Myocyte (in vitro differentiated cells): Measurements from ENCODE around the gene ABCA4. TPM values are rescaled to one million over a fixed set of nuclear protein-coding genes. Genes with fewer than 3 reads are reported as not detected.

Experiments
- DNase-seq: peaks from one replicate; pipeline ENCODE4 v3.0.0-alpha.2; 2012; ENCODE audit warnings: low read depth
- total RNA-seq: library from RNA; depleted of rRNA; stranded (reverse); fragments of >200 nt; gene quantifications from 2 replicates; pipeline ENCODE4 v1.2.3, GENCODE V29; 2014

ABCA4 gene
- total RNA-seq, 1 donor from 2014 or later, result 0.08 TPM

DNA sequence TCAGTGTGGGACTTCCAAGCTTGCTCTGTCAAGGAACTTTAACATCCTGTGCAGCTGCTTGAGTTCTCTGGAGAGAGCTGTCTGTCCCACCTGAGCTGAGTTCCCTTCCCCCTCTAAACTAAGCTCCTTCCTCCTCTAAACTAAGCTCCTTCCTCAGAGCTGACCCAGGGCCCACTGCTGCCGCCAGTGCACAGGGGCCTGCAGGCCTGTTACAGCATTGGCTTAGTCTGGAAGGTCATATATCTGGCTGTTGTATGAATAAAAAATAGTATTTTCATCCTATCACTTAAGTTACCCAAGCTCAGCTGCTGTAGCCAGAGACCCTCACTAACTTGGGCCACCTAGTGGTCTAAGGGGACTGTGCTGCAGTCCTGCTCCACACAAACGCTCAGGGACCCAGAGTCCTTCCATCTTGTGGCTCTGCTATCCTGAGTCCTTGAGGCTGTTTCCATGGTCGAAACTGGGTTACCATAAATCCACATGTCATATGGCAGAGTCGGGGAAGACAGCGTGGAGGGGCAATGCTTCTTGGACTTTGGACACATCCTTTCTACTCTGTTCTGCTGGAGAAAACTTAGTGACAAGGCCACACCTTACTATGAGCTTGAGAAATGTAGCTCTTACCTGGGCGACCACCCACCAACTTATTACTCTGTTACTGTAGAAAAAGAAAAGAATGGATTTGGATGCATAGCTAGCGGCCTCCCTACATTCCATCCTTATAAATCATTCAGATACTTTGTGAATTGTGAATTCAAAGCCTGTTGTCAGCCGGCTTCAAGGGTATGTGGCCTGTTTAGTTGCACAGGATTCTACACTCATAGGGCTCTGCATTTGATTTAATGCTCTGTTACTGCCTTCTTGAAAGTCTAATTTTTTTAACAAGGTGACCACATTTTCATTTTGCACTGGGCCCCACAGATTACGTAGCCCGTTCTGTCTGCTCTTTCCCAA lies 140.4 kb downstream of the ABCA4 start:
- DNase-seq, result peak; percentile 34

GRCh38 chr1:93979718-93980319 lies 141.1 kb downstream of the ABCA4 start:
- peak; percentile 89 for DNase-seq

- DNase-seq, result no peak
Measured at GRCh38 chr1:93979040-93979717, 141.8 kb downstream of the ABCA4 start.

DNA sequence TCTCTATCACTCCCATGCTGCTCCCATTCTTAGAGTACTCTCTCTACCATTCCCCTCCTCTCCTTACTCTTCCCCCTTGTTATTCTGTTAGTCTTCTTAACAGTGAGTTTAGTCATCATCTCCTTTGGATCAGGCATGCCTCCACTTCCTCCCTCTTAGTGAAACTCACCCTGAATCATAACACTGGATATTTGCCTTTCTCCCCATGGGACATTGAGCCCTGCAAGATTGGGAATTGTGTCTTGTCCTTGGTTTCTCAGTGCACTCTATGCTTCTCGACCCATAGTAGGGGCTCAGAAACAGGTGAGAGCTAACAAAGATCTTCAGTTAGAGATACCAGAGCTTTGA lies 143.4 kb downstream of the ABCA4 start:
- DNase-seq, result no peak

DNA sequence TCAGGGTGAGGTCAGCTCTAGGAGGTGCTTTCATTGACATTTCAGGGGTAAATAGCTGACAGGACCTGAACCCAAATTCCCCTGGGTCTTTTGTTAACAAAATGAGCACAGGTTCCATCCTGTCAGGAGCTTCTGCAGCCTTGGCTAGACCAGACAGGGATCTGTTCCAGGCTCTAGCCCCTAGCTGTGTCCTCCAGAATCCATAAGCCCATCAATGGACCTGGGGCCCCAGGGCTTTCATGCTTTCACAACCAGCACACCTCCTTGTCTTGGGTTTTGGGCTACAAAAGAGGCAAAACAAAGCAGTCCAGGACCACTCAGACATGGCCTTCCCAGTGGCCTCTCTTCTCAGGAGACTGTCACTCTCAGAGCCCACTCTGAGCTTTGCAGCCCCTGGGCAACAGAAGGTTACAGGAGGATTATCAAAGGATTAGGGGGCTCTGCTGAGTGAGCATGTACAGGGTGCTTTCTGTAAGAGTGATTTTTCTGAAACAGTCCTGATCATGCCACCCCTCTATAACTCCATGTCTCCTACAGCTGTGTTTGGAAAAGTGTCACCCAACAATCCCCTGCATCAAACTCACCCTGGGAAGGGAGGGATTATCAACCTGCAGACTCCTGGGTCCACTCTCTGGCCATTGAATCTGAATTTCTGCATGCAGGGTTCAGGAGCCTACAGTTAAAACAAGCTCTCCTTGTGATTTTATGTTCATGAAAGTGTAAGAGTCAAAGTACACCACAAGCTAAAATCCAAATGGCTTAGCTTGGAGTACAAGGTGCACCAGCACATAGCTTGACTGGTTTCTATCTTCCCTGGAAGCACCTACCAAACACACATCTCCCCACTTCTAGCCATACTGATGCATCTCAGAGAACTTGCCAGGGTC lies 144.0 kb downstream of the ABCA4 start:
- DNase-seq, result no peak

- DNase-seq, result peak; percentile 59
Measured at GRCh38 chr1:93976291-93976690, 144.7 kb downstream of the ABCA4 start.

- DNase-seq, result peak; percentile 33
Measured at GRCh38 chr1:93972341-93972740, 148.6 kb downstream of the ABCA4 start.

DNA sequence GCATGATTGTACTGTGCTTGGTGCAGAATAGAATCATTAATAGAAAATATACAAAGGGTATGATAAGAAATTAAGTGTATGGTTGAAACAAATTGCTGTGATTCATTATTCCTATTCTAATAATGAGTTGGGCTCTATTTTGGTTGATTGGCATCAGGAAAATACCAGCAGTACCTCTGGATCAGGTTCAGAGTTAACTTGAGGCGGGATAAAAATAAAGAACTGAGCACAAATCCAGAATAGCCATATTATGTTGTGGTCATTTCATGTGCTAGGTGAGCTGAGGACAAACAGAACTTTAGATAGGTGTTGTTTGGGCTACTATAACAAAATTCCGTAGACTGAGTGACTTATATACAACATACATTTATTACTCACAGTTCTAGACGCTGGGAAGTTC lies 151.1 kb downstream of the ABCA4 start:
- peak; percentile 44 for DNase-seq

GRCh38 chr1:93969371-93969770 lies 151.6 kb downstream of the ABCA4 start:
- DNase-seq, result no peak

GRCh38 chr1:93967306-93967705 lies 153.6 kb downstream of the ABCA4 start:
- peak; percentile 50 for DNase-seq

- no peak for DNase-seq
Measured at GRCh38 chr1:93965888-93966287, 155.1 kb downstream of the ABCA4 start.

- no peak for DNase-seq
Measured at GRCh38 chr1:93965256-93965655, 155.7 kb downstream of the ABCA4 start.

- DNase-seq, result no peak
Measured at GRCh38 chr1:93964777-93965200, 156.2 kb downstream of the ABCA4 start.

DNA sequence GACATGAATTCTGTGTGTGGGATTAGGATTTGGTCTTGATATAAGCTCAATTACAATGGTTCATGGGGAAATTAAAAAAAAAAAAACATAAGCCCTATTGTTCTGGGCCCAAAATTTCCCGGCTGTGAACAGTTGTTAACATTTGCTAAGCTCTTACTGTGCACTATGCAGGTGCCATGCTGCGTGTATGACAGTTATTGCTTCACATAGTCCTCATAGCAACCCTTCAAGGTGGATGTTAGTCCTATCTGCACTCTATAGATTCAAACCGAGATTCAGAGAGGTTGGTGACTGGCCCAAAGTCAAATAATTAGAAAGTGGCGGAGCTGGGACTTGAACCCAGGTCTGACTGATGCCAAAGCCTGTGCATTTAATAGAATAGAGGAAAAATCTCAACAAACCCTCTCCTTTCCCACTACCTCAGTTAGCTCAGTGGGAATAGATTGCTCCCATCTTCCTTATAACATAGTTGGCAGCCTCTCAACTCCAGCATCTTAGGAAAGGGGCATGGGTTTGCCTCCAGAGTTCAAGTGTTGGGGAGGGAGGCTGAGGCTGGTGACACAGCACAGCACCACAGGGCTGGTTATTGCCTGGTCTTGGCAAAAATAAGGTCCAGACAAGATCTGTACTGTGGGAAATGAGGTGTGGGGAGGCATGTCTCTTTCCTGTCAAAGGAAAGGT lies 156.7 kb downstream of the ABCA4 start:
- DNase-seq, result no peak

- no peak for DNase-seq
Measured at GRCh38 chr1:93963585-93963984, 157.4 kb downstream of the ABCA4 start.

DNA sequence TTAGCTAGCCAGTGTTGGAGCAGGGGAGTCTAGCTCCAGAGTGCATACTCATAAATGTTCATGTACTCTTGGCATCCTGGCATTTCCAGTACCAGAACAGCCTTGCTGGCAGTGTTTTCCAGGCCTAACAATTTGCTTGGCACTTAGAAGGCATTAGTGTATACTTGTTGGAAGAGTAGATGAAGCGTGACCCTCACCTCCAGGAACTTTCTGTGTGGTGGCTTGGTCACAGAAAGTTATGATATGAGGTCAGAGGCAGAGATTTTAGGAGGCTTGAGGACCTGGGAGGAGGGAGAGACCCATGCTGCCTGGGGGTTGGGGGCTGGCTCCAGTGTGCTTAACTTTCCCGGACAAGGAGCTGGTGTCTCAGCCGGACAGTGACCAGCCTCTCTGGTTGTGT lies 159.0 kb downstream of the ABCA4 start:
- no peak for DNase-seq

- no peak for DNase-seq
Measured at GRCh38 chr1:93961443-93961842, 159.5 kb downstream of the ABCA4 start.

- DNase-seq, result no peak
Measured at GRCh38 chr1:93960641-93961147, 160.3 kb downstream of the ABCA4 start.

DNA sequence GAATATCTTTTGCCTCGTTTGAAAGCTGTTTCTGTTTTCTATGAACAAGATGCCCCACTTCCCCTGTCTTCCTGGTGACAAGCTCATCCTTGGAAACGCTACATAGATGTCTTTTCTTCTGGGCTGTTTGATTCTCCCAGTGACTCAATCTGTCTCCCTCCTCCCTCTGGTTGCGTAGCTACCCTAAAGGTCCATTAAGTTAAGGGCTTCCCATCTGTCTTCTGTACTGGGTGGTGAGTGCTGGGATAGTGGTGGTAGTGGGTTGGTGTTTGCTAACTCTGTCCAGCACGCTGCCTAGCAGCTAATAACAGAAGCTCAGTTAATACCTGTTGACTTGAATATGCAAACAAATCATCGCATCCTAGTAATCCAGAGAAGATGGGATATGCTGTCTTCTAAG lies 161.5 kb downstream of the ABCA4 start:
- DNase-seq, result no peak

DNA sequence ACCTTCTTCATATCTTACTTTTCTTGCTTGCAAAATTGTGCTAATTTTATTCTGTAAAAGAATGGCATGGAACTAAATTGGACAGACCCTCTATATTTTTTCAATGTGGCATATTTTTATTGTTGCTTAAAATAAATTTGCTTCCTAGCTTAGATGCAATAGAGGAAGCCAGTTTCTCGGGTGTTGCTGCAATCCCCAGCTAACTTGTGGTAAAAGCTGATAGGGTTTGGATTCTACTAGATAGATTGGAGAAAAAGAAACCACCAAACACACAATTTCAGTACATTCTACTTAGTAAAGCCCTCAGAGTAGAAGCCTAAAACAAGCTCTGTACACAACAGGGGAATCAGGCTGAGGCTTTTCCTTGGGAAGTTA lies 162.2 kb downstream of the ABCA4 start:
- no peak for DNase-seq
